HG02623 (cell line): Measurements from ENCODE around the gene SPACA1.
"Not testable (repeated sequence)": the region's sequence is repeated elsewhere in the genome, so short reads cannot be mapped to it uniquely, and the experiment has no call there.

Experiments used
- ATAC-seq: cut with Tn5 transposase; IDR thresholded peaks from one replicate; pipeline ENCODE4 v1.9.1; 2021; ENCODE audit warnings: moderate library complexity; ENCODE audit not compliant: unreplicated experiment

SPACA1 gene

GRCh38 chr6:88047510-88048150 is at the start of gene SPACA1:
Gene SPACA1 (plus strand): TSS chr6:88047841. CDS start chr6:88047906, 65 bp downstream.
- no peak for ATAC-seq

DNA sequence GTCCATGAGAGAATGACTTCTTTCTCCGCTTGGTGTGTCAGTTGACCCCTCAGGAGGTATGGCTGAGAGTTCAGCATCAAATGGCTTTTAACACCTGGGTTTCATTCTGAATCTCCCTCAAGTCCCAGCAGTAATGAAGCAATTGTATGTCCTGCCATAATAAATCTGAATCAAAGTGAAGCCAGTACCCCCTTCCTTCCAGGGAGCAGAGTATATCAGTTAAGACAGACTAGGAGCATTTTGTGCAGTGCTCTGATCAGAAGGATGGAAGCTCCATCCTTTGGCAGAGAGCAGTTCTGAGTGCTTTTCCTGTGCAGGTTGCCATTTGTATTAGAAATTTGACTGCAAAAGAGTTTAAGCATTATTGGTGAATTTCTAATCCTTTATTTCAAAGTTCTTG is 46.9 kb upstream of the SPACA1 start:
- no peak for ATAC-seq

- ATAC-seq = not testable (repeated sequence)
Observed at GRCh38 chr6:88001279-88001678, 46.4 kb upstream of the SPACA1 start.

DNA sequence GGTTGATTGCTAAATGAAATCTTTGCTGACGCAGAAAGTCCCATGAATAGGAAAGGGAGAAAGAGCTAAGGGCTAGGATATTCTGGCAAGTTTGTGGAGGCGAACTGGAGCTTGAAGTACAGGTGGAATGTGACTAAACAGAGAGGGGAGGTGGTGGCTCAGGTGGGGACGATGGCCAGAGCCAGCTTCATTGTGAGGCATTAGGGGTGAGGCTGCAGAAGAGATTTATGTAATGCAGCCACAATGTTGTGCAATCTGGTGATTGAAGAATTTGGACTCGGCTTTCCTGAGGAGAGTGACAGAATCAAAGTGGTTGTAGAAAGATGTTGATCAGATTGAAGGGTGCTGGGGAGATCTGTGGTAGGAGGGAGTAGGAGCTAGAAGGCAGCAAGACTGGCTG is 42.9 kb upstream of the SPACA1 start:
- ATAC-seq = no peak

- ATAC-seq = no peak
Observed at GRCh38 chr6:88006557-88006956, 41.1 kb upstream of the SPACA1 start.

DNA sequence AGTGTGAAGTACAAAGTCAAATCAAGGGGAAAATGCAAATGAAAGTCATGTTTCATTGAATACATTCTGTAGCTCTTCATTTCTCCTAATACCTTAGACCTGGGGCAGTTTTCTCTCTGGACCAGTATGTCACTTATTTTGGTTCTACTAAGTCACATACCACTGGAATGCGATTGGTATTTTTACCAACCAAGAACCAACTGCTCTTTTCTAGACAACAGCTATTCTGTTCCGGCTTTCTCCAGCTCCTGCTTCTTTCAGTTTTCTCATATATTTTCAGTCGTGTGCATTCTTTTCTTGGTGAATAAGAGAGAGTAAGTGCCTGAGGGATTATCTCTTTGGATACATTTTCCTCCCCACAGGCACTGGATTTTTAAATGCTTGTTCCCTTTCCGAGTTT is 39.2 kb upstream of the SPACA1 start:
- ATAC-seq = no peak

- ATAC-seq = no peak
Observed at GRCh38 chr6:88008831-88009231, 38.8 kb upstream of the SPACA1 start.

DNA sequence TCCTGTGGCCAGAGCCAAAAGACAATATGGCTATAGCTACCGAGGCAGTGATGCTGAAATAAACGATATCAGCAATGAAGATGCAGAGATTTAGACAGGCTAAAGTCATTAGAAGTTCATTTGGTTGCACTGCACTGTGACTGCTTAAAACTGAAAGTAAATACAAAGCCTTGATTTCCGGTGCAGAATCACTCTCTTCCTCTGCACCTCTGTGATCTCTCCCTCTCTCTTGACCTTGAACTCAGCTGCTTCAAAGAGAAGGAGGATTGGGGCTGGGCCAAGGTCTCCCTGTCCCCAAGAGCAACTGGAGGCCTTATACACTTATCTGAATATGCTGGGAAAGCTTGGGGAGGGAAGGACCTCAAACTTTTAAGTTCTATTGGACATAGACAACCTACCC is 34.6 kb upstream of the SPACA1 start:
- ATAC-seq = peak; percentile 43

DNA sequence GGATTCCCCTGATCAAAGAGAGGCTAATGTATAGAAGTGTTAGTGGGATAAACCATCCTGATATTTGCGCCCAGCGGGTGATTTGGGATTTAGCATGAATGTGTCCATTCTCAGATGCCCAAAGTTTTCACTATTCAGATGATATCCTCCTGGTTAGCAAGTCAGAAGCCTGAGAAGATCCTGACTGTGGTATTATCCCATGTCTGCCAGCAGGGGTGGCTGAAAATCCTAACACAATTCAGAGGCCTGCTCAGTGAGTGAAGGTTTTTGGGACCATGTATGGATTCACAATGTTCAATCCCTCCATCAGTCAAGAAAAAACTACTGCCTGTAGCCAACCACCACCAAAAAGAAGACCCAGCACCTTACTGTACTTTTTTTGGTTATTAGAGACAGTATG is 34.1 kb upstream of the SPACA1 start:
- ATAC-seq = no peak

DNA sequence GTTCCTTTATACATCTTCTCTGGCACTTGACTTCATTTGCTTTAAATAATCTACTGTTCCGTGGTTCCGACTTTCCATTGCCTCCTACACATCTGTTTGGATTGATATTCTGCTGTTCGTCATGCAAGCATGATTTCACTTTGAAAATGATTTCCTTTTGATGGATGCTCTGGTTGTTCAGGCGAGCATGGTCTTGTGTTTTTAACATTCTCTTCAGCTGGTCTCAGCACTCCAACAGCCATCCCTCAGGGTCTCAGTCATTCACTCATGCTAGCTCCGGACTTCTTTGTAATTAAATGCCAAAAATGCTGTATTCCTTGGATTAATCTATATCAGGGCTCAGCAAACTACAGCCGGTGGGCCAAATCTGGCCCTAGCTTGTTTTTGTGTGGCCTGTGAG is 27.2 kb upstream of the SPACA1 start:
- ATAC-seq = no peak

GRCh38 chr6:88024696-88025095 is 22.9 kb upstream of the SPACA1 start:
- no peak for ATAC-seq

- no peak for ATAC-seq
Observed at GRCh38 chr6:88031550-88031949, 16.1 kb upstream of the SPACA1 start.

DNA sequence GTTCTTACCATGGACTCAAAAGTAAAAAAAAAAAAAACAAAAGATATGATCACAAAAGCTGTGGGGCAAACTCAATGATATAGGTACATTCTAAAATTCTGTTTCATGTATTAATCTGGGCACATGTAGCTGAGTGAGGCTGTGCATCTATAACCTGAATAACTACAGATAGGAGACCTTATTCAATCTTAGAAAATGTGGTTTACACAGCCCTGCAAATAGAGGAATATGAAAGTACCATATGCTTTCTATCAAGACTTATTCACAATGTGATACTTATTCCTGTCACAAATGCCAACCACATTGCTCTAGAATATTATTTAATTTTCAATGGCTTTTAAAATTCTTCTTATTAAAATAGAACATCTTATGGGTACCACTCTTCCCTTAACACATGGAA is 3.1 kb upstream of the SPACA1 start:
- no peak for ATAC-seq

- no peak for ATAC-seq
Observed at GRCh38 chr6:88045521-88046136, 2.0 kb upstream of the SPACA1 start.

DNA sequence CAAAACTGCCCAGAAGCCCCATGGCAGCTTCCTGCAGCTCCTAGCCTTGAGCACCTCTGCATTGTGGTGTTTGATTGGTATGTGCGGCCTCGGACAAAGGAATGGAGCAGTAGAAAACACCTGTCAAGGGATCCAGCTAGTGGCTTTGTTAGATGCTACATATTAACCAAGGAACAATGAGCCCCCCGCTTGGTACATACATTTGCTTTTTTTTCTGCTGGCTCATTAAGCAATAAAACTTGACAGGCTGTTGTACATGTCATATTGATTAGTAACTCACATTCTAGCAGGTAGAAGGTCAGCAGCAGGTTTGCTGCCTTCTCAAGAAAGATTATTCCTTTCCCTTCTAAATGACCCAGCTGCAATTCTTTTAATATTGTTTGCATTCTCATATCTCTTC is 937 bp downstream of the SPACA1 start:
- ATAC-seq = no peak

DNA sequence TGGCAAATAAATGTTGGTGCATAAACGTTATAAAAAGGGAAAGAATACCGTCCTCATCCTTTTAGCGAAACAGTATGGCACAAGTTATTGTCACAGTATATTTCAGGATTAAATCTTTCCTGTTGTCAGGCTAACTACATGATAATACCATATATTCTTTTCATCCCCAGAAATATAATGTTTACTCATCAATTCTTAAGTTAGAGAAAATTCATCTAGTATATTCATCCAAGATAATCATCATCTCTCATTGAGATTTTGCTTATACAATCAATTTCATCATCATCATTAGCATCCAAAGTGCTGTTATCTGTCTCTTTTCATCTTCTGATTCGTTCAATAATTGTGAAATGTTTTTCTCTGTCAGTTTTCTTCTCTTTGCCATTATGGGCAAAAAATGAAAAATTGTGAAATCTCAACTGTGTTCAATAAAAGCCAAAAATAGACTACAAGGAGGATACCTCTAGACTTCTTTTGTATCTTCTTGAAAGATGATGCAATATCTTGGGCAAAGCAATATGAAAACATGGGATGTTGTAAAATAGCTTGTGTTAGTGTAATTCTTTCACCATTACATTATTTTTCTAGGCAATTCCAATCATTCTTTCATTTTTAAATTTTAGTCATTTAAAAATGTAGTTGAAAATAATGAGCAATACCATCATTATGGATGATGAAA is 2.6 kb downstream of the SPACA1 start:
- ATAC-seq = no peak

DNA sequence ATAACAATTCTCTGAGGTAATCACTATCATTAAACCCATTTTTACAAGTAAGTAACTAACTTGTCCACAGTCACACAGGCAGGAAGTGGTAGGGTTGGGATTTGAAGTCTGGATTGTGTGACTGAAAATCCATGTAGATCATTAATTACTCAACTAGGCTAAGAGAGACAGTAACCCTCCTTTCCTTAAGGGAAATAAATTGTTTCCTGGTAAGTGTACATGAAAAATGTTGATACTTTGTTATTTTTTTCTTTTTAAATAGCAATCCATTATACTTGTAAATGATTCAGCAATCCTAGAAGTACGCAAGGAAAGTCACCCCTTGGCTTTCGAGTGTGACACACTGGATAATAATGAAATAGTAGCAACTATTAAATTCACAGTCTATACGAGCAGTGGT is 11.6 kb downstream of the SPACA1 start:
- ATAC-seq = no peak

GRCh38 chr6:88062376-88062775 is 14.7 kb downstream of the SPACA1 start:
- ATAC-seq = no peak

DNA sequence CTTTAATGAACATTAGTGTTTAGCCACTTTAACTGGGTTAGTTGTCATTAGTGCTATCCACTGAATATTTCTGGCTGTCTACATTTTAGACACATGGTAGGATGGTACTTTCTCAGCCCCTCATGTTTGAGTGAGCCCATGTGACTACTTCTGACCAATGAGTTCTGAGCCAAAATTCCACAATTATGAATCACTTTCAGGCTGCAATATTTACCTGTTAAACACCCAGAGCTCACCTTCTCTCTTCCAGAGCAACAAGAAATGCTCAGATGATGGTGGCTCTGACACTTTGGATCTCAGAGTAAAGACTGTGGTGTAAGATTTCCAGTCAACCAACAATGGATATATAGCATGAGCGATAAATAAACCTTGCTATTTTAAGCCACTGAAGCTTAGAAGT is 24.8 kb downstream of the SPACA1 start:
- no peak for ATAC-seq

- no peak for ATAC-seq
Observed at GRCh38 chr6:88074791-88075190, 27.1 kb downstream of the SPACA1 start.

DNA sequence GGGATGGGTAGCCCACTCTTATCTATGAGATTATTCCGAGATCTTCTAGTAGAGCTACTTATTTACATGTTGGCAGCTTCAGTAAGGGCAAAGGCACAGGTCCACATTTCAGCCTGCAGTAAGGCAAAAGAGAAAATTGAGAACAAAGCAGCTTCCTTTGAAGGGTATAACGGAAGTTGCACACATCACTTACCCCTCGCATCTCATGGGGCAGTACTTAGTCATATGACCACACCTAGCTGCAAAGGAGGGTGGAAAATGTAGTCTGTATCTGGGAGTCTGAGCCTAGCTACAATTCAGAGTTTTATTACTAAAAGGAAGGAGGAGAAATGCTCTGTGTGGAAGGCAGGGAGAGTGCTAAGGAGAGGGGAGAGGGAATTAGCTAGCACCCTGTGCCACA is 29.7 kb downstream of the SPACA1 start:
- no peak for ATAC-seq

DNA sequence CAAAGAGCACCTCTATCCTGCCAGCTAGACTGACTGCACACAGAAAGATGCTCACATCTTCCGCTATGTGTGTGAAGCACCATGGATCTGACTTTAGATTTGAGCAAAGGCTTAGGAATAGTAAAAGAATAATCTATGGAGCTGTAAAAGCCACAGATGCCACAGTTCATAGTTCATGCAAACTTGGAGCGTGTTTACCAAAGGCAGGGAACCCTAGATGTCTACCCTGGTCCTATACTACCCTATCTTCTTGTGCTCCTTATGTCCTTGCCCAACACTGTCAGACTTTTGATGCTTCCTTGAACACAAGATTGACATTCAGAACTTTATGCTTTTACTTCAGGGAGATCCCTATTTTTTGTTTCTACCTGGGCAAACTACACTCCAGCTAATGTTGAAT is 39.2 kb downstream of the SPACA1 start:
- no peak for ATAC-seq
